Posterior cingulate gyrus (tissue), 11 donors: ENCODE data around the gene RALGAPA2.

Source experiments
- DNase-seq, 10 donors: peaks; one replicate each; pipeline versions ENCODE4 v3.0.0 to v3.0.0-alpha.2; 2020 to 2021; ENCODE audit warnings: mixed read lengths in 3 of 10
- intact Hi-C: fragments of 100-400 bp; cut with DNase I; formaldehyde crosslinking; loops from one replicate; pipeline ENCODE4 v1.15.1; 2023

RALGAPA2 gene

DNA sequence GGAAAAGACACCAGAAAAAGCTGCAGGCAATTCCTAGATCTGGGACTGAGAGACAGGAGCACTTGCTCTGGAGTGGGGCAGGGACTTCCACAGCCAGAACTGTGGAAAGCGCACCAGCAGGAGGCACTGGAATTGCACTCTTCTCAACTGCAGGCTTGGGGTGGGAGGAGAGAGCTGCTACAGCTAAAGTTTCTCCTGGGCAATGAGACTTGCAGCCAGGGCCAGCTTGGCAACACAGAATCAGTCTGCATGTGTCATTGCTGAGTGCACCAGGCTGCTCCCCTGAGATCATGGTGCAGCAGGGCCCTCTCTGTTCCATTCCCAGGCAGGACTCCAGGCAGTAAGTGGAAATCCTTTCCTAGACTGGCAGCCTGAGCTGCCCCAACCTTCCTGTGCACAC is 198.7 kb downstream of the RALGAPA2 start:
- intact Hi-C loops, result loop anchor here (5.0 kb wide), 1 partner anchor 54 kb away; no protein-coding TSS in a partner anchor
- peak in 4 of 10 donors; percentile 25 to 90 (median 52) for DNase-seq

DNA sequence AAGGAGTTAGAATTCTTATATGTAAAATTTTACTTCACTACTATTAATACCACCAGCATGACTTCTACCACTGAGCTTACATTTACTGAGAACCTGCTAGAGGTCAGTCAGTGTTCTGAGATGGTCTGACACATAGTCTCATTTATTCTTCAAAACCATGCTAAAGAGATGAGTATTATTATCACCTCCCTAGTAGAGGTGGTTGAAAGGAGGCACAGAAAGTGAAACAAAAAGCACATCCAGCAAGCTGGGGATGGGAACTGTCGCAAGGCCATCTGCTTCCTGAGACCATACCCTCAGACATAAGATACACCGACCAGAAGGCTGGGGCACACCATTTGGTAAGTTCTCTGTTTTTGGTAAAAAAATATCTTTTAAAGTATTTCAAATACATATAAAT is 206.9 kb downstream of the RALGAPA2 start:
- no peak for DNase-seq
- intact Hi-C loops, result no loop called here

DNA sequence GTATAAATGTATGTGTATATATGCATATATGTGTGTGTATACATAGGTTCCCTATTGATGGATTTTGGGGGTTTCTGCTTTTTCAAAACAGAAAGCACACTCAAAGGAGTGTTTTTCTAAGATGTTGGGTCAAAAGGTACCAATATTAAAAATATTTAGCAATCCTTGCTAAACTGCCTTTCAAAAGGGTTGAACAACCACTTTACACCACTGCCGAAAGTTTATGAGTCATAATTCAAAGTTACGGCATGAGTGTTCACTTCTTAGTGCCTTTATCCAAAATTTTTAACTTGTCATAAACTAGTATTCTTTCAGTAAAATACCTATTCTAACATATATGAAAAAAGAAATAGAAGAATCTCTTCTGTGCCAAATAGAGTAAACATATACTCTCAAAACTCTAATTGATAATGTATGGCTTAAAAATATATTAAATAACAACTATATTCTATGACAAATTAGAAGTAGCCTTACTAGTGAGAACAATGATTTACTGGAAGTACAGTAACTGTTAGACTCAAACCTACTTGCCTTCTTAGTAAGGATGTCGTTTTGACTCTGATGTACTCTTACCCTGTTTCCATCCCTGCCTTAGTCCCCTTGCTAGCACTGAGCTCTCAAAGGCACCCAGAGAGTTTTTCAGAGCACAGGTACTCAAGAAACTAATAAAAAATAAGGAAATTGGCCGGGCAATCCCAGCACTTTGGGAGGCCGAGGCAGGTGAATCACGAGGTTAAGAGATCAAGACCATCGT is 208.5 kb downstream of the RALGAPA2 start:
- intact Hi-C loops, result no loop called here
- DNase-seq, result no peak

DNA sequence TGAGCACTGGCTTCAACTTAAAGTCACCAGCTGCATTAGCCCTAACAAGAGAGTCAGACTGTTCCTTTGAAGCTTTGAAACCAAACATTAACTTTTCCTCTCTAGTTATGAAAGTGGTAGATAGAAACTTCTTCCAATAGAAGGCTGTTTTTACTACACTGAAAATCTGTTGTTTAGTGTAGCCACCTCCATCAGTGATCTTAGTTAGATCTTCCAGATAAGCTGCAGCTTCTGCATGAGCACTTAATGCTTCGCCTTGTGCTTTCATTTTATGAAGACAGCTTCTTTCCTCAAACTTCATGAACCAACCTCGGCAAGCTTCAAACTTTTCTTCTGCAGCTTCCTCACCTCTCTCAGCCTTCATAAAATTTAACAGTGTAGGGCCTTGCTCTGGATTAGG is 211.3 kb downstream of the RALGAPA2 start:
- intact Hi-C loops, result no loop called here
- DNase-seq, result no peak

DNA sequence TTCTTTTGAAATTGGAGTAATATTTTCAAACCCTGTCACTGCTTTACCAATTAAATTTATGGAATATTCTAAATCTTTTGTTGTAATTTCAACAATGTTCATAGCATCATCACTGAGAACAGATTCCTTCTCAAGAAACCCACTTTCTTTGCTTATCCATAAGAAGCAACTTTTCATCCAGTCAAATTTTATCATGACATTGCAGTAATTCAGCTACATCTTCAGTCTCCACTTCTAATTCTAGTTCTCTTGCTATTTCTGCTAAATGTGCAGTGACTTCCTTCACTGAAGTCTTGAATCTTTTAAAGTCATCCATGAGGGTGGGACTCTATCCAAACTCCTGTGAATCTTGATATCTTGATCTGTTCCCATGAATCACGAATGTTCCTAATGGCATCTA is 212.1 kb downstream of the RALGAPA2 start:
- intact Hi-C loops, result no loop called here
- no peak for DNase-seq

DNA sequence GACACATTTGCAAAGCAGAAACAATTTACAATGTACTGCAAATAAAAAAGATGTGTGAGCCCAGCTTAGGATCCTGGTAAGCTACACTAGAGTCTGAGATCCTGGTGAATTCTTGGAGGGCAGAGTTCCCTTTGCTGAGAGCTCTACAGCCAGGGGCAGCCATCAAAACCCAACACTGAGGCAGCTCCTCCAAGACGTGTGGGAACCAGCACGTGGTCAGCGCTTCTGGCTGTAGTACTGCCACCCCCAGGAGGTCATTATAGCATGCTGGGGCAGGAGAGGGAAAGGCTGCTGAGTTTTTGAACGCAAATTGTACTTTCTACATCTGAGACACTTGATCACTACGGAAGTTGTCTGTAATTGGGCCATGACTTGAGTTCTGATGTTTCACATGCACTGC is 213.0 kb downstream of the RALGAPA2 start:
- intact Hi-C loops, result loop anchor here (5.0 kb wide), 1 partner anchor 47 kb away; no protein-coding TSS in a partner anchor

DNA sequence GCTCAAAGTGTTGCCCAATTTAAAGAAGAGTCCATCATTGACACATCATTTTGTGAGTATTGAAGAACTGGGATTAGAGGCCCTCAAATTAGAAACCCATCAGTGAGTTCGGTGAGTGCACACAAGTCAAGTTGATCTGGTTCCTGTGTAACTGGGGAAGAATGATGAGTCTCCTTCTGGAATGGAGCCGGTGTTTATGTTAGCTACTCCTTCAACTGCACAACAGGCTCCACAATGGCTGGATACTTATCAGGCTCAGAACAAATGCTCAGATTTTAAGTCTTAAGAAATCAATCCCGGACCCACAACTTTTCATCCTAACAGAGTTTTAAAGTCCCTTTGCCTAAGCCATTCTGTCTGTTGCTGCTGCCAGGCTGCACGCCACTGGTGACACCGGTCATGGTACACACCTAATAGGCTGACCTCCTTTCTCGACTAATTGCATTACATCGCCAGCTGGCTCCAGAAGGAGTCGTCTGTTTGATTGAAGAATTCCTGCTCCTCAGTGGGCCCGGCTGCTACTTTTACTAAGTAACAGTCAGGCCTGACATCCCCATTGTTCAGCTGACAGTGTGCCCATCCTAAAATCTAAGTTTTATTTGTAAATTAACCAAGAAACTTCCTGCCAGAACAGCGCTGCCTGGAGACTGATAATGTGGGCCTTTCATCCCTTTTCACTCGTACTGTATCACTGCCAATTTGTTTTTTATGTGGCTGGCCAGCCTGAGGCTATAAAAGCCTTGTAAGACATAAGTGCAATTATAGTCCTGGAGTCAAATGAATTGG is 214.2 kb downstream of the RALGAPA2 start:
- DNase-seq, result peak; percentile 18 to 88 (median 42)
- intact Hi-C loops, result loop anchor here (5.0 kb wide), 1 partner anchor 46 kb away; no protein-coding TSS in a partner anchor

More for the DNA sequence above, 213.0 kb downstream of the RALGAPA2 start:
- DNase-seq, result peak in 2 of 10 donors; percentile 16 to 72

DNA sequence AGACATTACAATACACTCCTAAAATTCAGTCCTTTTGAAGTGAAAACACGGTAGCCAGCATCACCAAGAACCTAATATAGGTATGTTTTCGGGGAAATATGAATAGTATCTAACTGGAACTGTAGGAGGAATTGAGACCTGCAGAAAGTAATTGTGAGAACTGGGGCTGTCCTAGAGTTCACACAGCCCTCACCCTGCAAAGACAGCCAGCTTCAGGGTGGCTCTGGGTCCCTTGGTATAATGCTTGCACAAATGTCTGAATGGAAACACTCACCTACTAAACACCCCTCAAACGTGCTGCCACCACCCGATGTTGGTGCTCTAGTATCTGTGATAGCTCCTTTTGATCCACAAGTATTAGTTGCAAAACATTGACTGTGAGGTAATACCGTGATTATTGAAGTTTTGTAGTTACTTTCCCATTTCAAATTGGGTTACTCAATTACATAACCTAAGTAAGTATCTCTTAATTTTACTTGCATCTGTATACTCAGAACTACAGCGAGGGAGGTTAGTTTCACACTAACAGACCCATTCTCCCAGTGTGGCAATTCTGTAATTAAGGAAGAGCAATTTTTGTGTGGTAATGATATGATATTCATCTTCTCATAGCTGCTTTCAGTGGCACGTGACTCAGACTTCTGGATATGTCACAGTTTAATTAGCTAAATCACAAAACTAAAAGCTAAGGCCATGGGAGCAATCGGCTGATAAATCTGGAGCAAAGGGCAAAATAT is 215.0 kb downstream of the RALGAPA2 start:
- intact Hi-C loops, result loop anchor here (5.0 kb wide), 1 partner anchor 45 kb away; no protein-coding TSS in a partner anchor
- DNase-seq, result no peak

DNA sequence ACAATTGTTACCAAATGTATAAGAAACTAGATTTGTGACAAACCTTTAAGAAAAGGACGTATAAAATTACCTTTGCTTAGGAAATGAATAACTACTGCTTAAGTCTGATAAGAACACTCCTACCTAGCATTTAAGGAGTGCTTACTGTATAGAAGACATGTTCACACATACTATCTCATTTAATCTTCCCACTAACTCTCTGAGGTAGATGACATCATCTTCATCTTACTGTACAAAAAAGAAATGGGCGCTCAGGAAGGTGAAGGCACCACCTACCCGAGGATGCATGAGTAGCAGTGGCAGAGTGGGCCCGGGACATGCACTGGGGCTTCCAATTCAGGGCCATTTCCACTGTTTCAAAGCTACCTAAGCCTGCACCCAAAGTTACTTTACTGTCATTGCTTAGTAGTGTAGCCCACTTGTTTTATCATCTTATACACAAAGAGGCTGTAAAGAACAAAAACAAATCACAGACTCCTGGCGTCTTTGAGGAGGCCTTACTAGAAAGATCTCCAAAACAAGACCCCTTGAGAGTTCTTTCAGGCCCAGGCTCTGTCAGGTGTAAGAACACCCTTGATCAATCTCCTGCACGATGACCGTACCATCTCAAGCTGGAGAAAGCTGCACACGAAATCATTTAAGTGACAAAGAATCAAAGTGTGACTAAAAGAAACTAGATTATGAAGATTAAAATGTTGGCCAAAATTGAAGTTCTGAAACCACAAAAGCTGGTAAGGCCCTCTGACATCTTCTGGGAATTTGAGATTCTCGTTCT is 216.5 kb downstream of the RALGAPA2 start:
- intact Hi-C loops, result loop anchor here (5.0 kb wide), 1 partner anchor 44 kb away; no protein-coding TSS in a partner anchor
- no peak for DNase-seq

DNA sequence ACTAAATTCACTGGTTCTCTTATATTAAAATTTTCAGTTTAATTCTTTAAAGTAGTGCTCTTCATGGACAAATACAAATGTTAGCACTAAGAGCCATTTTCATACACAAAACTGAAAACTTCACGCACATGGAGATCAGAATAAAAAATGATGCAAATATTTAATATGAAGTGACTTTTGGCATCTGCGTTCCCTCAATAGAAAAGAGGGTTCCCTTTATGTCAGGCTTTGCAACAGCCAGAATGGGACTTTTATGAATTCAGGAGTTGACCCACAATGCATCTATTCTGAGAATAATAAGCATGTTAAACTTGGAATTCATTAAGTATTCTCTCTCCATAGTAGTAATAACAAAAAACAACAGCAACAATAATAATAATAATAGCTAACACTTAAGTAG is 218.7 kb downstream of the RALGAPA2 start:
- DNase-seq, result no peak
- intact Hi-C loops, result no loop called here

DNA sequence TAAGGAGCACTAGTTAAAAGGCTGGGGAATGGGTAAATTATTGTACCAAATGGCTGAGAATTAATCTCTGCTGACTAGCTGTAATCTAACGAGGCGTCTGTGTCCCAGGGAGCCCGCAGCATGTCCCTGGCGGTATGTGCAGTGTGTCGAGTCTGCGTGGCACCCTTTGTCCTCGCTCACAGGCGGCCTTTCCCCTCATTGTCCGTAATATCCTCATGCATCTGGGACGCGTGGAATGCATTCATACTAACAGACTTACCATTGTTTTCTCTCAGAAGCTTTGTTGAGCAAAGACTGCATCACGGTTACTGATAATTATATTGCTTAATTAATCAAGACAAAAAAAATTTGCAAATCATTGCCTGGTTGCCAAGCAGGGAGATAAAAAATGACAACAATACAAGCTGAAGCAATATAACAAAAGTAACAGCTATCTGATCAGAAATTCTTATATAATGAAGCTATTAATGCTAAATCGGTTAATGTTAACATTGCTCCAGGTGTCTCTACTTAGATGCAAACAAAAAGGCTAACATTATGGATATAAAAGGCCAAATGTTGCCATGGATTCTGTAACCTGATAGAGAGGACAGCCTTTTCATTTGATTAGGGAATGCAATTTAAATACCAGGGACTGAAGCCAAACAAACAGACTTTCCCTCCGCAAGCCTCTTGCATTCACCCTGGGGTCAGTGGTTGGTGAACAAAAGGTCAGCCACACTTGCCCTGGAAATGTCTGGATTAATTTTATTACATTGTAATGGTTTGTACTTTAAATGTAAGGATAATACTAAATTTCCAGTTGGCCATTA is 219.7 kb downstream of the RALGAPA2 start:
- intact Hi-C loops, result no loop called here
- peak; percentile 50 to 97 (median 74) for DNase-seq

DNA sequence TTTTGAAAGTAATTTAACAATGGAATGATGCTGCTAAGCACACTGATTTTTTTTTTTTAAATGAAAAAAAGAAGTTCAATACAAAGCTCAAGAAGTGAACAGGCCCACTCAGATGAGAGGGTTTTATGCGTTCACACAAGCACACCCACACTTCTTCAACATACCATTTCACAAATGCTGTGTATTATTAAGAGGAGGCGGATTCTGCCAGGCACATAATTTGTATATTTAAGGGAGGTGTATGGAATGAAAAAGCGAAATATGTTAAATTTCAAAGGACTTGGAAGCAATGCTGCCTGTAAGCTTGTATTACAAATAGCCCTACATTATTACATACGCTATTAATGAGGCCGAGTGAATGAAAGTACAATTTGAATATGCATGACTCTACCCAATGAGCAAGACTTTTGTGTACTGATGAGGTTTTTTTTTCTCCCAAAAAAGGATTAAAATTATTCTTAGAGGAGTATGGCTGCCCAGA is 220.6 kb downstream of the RALGAPA2 start:
- intact Hi-C loops, result no loop called here
- no peak for DNase-seq

DNA sequence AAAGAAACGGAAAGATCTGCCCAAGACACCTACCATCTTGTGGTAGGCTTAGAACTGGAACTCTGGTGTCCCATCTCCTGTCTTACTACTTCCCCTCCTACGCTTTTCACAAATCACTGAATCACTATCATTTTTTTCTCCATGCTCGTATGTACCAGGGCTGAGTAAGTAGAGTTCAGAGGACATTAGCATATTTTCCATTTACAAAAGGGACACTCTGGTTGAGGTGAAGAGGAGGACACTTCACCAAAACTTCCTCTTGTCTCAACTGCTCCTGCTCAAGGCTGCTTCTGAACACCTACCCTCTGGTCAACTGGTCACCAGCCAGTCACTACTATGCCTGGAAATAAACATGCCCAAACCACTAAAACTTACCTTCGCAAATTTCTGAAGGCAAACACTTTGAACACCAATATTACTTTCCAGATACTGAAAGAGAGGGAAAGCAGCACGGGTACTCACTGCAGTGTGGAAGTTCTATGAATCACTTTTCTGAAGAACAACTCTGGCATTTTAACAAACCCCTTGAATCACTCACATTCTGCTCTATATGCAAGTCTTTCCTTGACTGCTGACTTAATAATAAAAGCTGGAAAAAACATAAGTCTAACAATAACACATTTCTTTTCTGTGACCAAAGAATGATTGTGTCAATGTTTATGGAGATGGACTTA is 221.2 kb downstream of the RALGAPA2 start:
- no peak for DNase-seq
- intact Hi-C loops, result no loop called here

DNA sequence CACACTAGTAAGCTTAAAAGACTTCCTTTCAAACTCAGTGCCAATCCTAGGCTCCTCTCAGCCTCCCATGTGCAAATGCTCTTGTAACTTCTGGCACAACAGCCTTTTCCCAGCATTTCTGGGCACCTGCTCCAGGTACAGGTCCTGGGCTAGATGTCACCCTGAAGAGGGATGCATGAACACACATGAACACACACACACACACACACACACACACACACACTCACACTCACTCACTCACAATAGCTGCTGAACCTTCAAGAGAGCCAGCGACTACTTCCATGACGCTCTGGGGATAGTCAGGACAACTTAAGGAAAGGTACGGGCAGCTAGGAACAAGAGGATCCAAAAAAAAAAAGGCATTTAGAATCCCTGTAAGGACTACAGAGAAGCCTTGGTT is 221.8 kb downstream of the RALGAPA2 start:
- intact Hi-C loops, result no loop called here
- DNase-seq, result no peak

DNA sequence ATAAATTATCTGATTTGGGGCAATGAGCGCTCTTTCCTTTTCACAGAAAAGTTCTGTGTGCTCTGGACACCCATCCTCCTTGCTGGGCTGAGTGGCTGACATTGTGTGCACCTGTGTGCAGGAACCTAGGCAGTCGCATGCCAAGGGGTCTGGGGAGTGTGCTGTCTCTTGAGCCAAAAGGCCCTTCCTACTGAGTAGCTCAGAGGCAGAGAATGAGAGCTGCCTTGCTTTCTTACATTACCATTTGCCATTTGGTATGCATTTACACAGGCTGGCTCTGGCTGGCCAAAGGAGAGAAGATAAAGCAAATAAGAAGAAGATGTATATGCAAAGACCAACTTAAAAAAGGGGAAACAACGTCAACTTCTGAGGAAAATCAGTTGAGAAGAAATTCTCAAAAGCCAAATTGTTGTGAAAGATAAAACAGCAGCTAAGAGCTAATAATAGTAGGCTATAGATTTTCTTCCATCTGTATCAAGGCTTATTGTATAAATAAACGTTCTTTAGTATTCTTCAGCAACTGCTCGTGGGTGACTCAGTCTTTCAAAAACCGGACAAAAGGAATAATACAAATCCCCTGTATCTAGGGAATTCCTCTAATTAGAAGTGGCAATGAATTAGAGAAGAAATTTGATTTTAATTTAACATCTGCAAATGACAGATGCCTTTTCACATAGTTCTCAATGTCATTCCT is 222.6 kb downstream of the RALGAPA2 start:
- intact Hi-C loops, result no loop called here
- DNase-seq, result peak in 1 of 10 donors; percentile 52

DNA sequence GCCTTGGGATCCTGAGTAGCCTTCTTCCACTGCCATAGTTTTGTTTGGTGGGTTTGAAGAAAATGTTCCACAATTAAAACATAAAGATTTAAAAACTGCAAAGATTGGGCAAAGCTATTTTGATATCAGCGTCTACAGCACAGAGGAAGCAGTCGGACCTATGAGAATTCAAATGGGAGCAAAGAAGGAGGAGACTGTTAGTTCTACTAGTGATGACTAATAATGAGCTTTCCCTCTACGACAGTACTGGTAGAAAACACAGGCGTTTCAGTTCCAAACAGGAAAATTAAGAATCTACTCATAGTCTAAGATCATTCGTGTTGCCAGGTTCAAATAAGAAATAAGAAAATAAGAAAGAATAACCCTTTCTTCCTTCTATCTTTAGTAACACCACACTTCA is 223.4 kb downstream of the RALGAPA2 start:
- intact Hi-C loops, result no loop called here

DNA sequence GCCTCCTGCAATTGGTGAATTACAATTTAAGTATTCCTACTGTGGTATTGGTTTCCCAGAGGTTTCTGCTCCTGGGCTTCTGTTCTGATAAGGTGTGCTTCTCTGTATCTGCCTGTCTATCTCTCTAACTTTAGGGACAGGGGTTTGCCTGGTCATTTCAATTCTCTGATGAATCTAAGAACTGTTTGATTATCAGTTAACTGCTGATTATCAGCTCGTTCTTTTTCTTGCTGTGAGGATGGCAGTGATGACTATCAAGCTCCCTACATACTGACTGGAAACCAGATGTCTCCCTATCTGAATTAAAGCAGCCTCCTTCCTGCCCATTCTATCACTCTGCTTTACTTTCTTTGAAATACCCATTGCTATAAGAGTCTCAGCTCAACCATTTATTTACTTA is 224.1 kb downstream of the RALGAPA2 start:
- DNase-seq, result no peak
- intact Hi-C loops, result no loop called here

More for the DNA sequence above, 223.4 kb downstream of the RALGAPA2 start:
- DNase-seq, result no peak

DNA sequence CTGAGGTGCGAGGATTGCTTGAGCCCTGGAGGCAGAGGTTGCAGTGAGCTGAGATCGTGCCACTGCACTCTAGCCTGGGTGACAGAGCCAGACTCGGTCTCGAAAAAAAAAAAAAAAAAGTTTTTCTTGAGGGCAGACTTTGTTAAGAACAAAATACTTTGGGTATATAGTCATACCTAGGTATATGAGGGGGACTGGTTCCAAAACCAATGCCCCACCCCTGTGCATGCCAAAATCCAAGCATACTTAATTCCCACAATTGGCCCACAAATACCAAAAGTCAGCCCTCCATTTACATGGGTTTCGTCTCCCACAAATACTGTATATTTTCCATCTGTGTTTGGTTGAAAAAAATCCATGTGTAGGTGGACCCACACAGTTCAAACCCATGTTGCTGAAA is 224.6 kb downstream of the RALGAPA2 start:
- DNase-seq, result peak in 1 of 10 donors; percentile 39
- intact Hi-C loops, result no loop called here
